Chondrocyte (in vitro differentiated cells): ENCODE results near the gene PCNA. TPM values are rescaled to one million over a fixed set of nuclear protein-coding genes. Genes with fewer than 3 reads are reported as not detected.
A peak's percentile ranks its signal among the peaks of the same experiment; 100 is the strongest.
"Not testable (repeated sequence)": the region's sequence is repeated elsewhere in the genome, so short reads cannot be mapped to it uniquely, and the experiment has no call there.

ENCODE experiments used
- DNase-seq: peaks from one replicate; pipeline ENCODE4 v3.0.0; 2021; ENCODE audit warnings: mixed read lengths, low spot score
- H3K27ac Mint-ChIP-seq: one replicate; pipeline ENCODE4 v1.8.0; 2021; ENCODE audit warnings: mild to moderate bottlenecking, moderate library complexity, mixed read lengths; ENCODE audit not compliant: unreplicated experiment
- H3K27me3 Mint-ChIP-seq: 2 replicates; pipeline ENCODE4 v1.8.0; 2021; ENCODE audit warnings: low read depth, mixed read lengths
- H3K36me3 Mint-ChIP-seq: 2 replicates; pipeline ENCODE4 v1.8.0; 2021; ENCODE audit warnings: low read depth, mixed read lengths
- H3K4me1 Mint-ChIP-seq: 2 replicates; pipeline ENCODE4 v1.8.0; 2021; ENCODE audit warnings: low read depth, mild to moderate bottlenecking, mixed read lengths
- H3K4me3 Mint-ChIP-seq: one replicate; pipeline ENCODE4 v1.8.0; 2021; ENCODE audit warnings: mild to moderate bottlenecking, moderate library complexity, mixed read lengths; ENCODE audit not compliant: unreplicated experiment
- H3K9me3 Mint-ChIP-seq: 2 replicates; pipeline ENCODE4 v1.8.0; 2021; ENCODE audit warnings: low read depth, mixed read lengths
- CTCF ChIP-seq: fragments of 200-600 bp; sonication (generic); IDR thresholded peaks from 2 replicates; pipeline ENCODE4 v1.5.0; 2021; ENCODE audit warnings: antibody characterized with exemption, mild to moderate bottlenecking, moderate library complexity
- total RNA-seq: library from RNA; stranded (reverse); gene quantifications from 3 replicates; pipeline ENCODE4 v1.2.1, GENCODE V29; 2021

The PCNA gene
- total RNA-seq, 1 donor from 2014 or later = 46.3 TPM

- Mint-ChIP-seq H3K36me3 (peaks cover 11% of the 10 kb centered on the region), H3K27ac (peak overlapping the region; percentile 97), H3K4me3 (peak overlapping the region; percentile 88), H3K4me1 (peaks cover 30% of the 10 kb centered on the region), H3K9me3 (no peaks in the 10 kb centered on the region), H3K27me3 (no peaks in the 10 kb centered on the region)
- DNase-seq = no peak
- TF ChIP-seq CTCF = no peak
Observed at GRCh38 chr20:5113615-5113986, 6.2 kb downstream of the PCNA start.

GRCh38 chr20:5109276-5109675 lies 10.5 kb downstream of the PCNA start:
- H3K27ac Mint-ChIP-seq = no peak overlapping the region
- H3K9me3 Mint-ChIP-seq = no peaks in the 10 kb centered on the region
- H3K27me3 Mint-ChIP-seq = no peaks in the 10 kb centered on the region

GRCh38 chr20:5104479-5104878 lies 15.3 kb downstream of the PCNA start:
- Mint-ChIP-seq H3K9me3 (no peaks in the 10 kb centered on the region), H3K36me3 (peaks cover 28% of the 10 kb centered on the region), H3K27me3 (no peaks in the 10 kb centered on the region), H3K4me1 (peaks cover 3% of the 10 kb centered on the region), H3K4me3 (no peak overlapping the region), H3K27ac (no peak overlapping the region)
- no peak for DNase-seq
- TF ChIP-seq CTCF = no peak

More at GRCh38 chr20:5109276-5109675, 10.5 kb downstream of the PCNA start:
- H3K4me1 Mint-ChIP-seq = peaks cover 16% of the 10 kb centered on the region
- H3K36me3 Mint-ChIP-seq = peaks cover 13% of the 10 kb centered on the region
- H3K4me3 Mint-ChIP-seq = no peak overlapping the region
- TF ChIP-seq CTCF = no peak
- no peak for DNase-seq

- peak; percentile 98 for TF ChIP-seq CTCF
- H3K4me1 Mint-ChIP-seq = peaks cover 3% of the 10 kb centered on the region
- DNase-seq = no peak
- no peaks in the 10 kb centered on the region for H3K27me3 Mint-ChIP-seq
- no peak overlapping the region for H3K4me3 Mint-ChIP-seq
- peak overlapping the region; percentile 4 for H3K27ac Mint-ChIP-seq
- no peaks in the 10 kb centered on the region for H3K9me3 Mint-ChIP-seq
- H3K36me3 Mint-ChIP-seq = peaks cover 30% of the 10 kb centered on the region
Observed at GRCh38 chr20:5100684-5101347, 18.9 kb downstream of the PCNA start.

DNA sequence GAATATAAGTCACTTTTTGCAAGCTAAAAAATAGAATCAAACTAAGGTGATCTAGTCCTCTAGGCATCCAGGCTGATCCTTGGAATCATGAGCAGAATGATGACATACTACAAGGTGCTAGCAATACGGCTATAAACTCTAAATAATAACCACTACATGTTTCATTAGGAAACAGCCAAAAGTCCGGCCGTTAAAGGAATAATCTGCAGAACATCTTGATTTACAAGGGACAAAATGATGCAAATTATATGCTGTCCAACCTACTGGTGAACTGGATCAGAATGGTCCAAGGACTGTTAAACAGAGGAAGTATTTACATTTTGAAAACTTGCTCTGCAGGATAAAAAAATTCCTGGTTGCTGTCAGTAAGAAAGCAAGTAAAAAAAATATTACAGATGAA lies 19.8 kb downstream of the PCNA start:
- not testable (repeated sequence) for H3K4me3 Mint-ChIP-seq, H3K9me3 Mint-ChIP-seq, H3K4me1 Mint-ChIP-seq, H3K27ac Mint-ChIP-seq, DNase-seq, H3K27me3 Mint-ChIP-seq
- H3K36me3 Mint-ChIP-seq = peaks cover 28% of the 10 kb centered on the region

DNA sequence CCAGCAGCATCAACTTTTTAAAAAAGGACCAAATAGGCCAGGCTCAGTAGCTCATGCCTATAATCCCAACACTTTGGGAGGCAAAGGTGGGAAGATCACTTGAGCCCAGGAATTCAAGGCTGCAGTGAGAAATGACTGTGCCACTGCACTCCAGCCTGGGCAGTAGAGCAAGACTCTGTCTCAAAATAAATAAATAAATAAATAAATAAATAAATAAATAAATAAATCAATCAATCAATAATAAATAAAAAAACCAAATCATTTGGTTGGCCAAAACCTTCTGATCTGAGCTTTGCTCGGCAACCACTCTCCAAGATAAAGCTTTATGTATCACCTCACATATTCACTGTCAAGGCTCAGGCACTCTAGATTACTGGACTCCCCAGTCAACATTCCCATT lies 20.7 kb downstream of the PCNA start:
- not testable (repeated sequence) for H3K4me3 Mint-ChIP-seq, H3K4me1 Mint-ChIP-seq, H3K9me3 Mint-ChIP-seq, H3K27ac Mint-ChIP-seq, H3K27me3 Mint-ChIP-seq, DNase-seq
- peaks cover 23% of the 10 kb centered on the region for H3K36me3 Mint-ChIP-seq
